ENCODE data around the gene FCRLB.
A peak's percentile ranks its signal among the peaks of the same experiment; 100 is the strongest.

FCRLB gene

DNA sequence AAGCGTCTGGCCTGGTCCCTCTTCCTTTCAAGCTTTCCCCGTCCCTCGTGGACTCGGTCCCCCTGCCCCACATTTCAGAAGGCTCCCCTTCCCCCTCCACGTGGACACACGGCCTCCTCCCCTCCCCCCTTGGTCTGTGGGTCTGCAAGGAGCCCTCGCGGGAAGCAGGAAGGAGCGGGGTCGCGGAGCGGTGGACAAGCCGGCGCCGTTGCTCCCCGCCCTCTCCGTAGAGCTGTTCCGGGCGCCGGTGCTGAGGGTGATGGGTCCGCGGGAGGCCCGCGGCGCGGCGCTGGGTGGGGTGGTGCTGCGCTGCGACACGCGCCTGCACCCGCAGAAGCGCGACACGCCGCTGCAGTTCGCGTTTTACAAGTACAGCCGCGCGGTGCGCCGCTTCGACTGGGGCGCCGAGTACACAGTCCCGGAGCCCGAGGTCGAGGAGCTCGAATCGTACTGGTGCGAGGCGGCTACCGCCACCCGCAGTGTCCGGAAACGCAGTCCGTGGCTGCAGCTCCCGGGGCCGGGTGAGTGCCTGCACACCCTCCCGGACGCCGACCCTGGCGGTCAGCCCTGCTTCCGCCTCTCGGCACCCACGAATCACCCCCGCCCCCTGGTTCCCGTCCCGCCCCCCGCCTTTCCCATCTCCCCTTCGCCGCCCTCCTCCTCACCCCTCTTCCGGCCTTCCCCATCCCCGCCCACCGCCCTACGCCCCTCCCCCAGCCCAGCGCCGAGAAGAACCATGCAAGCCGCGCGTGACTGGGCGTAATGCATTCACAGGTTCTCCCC, 5.3 kb downstream of the FCRLB start:
- in situ Hi-C loops (cut with MboI; ENCODE audit: low sequenced_read_pairs), result loop anchor here (25.0 kb wide), 1 partner anchor 539 kb away; the partner anchor contains the start of genes ADAMTS4 and B4GALT3
- H3K4me3 ChIP-seq, result peak overlapping the region; percentile 72
- no peaks in the 10 kb centered on the region for H3K9me3 ChIP-seq
- no peaks in the 10 kb centered on the region for H3K36me3 ChIP-seq (replicated peaks)
- H3K27me3 ChIP-seq (ENCODE audit: low read depth), result peaks cover 17% of the 10 kb centered on the region
- DNase-seq (ENCODE audit: low spot score in 2 of 2), result peak; percentile 79 to 95
- peaks cover 4% of the 10 kb centered on the region; the same call in 1 of the 2 replicates for H3K4me1 ChIP-seq

DNA sequence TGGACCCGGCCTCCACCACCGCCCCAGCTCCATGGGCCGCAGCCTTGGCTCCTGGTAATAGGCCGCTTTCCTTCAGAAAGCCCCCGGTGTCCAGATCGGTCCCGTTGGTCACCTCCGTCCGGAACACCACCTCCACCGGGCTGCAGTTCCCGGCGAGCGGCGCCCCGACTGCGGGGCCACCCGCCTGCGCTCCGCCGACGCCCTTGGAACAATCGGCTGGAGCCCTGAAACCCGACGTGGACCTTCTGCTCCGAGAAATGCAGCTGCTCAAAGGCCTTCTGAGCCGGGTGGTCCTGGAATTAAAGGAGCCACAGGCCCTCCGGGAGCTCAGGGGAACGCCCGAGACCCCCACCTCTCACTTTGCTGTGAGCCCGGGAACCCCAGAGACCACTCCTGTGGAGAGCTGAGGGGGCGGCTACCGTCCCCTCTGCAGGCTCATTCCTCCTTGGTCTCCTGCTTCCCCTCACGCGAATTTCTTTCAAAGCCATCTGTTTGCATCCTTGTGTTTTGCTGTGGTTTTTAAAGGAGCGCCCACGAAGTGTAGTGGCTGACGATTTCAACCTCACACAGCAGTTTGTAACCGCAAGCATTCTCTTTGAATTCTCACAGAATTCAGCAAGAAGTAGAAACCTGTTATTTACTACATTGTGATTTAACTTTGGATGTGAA, 6.0 kb downstream of the FCRLB start:
- in situ Hi-C loops (cut with MboI; ENCODE audit: low sequenced_read_pairs), result loop anchor here (25.0 kb wide), 1 partner anchor 540 kb away; the partner anchor contains the start of genes ADAMTS4 and B4GALT3
- peak overlapping the region; percentile 72 for H3K4me3 ChIP-seq
- peaks cover 17% of the 10 kb centered on the region for H3K27me3 ChIP-seq (ENCODE audit: low read depth)
- peaks cover 4% of the 10 kb centered on the region; the same call in 1 of the 2 replicates for H3K4me1 ChIP-seq
- H3K36me3 ChIP-seq (replicated peaks), result no peaks in the 10 kb centered on the region
- H3K9me3 ChIP-seq, result no peaks in the 10 kb centered on the region
- DNase-seq (ENCODE audit: low spot score in 2 of 2), result no peak

DNA sequence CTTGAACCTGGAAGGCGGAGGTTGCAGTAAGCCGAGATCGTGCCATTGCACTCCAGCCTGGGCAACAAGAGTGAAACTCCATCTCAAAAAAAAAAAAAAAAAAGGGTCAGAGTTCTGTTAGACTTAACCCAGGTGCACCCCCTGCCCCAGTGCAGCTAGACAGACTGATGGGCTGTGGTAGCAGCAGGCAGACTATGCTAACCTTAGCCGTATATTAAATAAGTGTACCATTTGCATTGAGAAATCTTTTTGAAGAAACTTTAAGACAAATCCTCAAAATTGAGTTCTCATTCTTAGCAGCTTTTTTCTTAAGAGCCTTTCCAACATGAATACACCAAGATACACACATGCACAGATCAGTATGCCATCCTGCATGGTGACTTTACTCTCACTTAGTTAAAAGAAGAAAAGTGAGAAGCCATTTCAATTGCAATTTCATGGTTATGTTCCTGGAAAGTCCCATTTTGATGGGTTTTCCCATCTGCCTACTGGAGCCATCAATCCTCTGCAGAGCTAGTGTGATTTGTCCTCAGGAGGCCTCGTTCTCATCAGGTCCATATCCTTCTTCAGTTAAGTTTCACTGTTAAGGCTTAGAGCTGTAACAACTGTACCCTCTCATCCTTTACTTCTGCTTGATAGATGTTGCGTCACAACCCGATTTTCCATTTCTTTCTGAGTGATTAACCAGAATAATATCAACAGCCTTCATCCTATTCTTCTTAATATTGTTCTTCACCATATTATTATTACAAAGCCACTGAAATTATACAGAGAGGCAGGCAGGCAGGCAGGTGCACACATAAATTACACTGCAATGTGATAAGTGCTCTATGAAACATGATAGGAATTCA, 7.3 kb downstream of the FCRLB start:
- DNase-seq (ENCODE audit: low spot score in 2 of 2), result no peak
- H3K4me1 ChIP-seq, result peaks cover 4% of the 10 kb centered on the region; the same call in 1 of the 2 replicates
- in situ Hi-C loops (cut with MboI; ENCODE audit: low sequenced_read_pairs), result loop anchor here (25.0 kb wide), 1 partner anchor 541 kb away; the partner anchor contains the start of genes ADAMTS4 and B4GALT3

DNA sequence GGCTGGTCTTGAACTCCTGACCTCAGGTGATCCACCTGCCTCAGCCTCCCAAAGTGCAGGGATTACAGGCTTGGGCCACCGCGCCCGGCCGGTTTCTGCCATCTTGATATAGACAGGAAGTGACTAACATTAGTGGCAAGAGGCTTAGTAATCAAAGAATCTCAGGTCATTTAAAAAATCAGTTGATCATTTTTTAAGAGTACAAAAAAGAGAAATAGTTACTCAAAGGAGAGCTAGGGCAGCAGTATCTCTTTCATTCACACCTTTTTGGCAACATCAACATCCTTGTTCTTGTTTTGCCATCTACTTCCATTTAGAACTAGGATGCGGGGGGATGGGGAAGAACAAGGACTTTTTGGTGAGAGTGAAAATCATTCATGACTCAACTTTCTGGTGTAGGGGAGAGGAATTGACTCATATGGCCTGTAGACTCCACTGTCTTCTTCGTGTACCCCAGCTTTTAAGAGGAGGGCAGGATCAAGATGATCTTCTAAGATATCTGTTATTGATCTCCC, 8.8 kb downstream of the FCRLB start:
- in situ Hi-C loops (cut with MboI; ENCODE audit: low sequenced_read_pairs), result loop anchor here (25.0 kb wide), 1 partner anchor 543 kb away; the partner anchor contains the start of genes ADAMTS4 and B4GALT3
- H3K36me3 ChIP-seq (replicated peaks), result no peaks in the 10 kb centered on the region
- H3K27me3 ChIP-seq (ENCODE audit: low read depth), result peaks cover 17% of the 10 kb centered on the region
- no peak for DNase-seq (ENCODE audit: low spot score in 2 of 2)
- no peak overlapping the region for H3K4me3 ChIP-seq
- H3K4me1 ChIP-seq, result peaks cover 4% of the 10 kb centered on the region; the same call in 1 of the 2 replicates
- H3K9me3 ChIP-seq, result no peaks in the 10 kb centered on the region

More for the DNA sequence above, 7.3 kb downstream of the FCRLB start:
- Histone ChIP-seq H3K36me3 (replicated peaks) (no peaks in the 10 kb centered on the region), H3K4me3 (no peak overlapping the region), H3K9me3 (no peaks in the 10 kb centered on the region), H3K27me3 (ENCODE audit: low read depth) (peaks cover 17% of the 10 kb centered on the region)

DNA sequence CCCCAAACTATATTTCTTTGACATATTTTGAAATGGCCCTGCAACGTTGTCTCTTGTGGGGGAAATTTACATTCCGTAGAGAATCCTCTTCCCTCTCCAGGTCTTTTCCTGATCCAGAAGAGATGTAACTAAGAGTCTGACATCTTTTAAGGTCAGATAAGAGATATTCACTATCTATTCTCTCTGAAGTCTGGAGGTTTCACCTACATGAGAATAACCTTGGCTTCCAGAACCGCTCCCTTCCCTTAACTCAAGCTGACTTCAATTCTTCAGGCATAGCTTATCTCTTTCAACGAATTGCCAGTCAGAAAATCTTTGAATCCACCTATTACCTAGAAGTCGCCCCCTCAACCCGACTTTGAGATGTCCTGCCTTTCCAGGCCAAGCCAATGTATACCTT, 9.9 kb downstream of the FCRLB start:
- no peaks in the 10 kb centered on the region for H3K4me1 ChIP-seq
- H3K9me3 ChIP-seq, result no peaks in the 10 kb centered on the region
- in situ Hi-C loops (cut with MboI; ENCODE audit: low sequenced_read_pairs), result loop anchor here (25.0 kb wide), 1 partner anchor 544 kb away; the partner anchor contains the start of genes ADAMTS4 and B4GALT3
- H3K27me3 ChIP-seq (ENCODE audit: low read depth), result peaks cover 17% of the 10 kb centered on the region
- no peak for DNase-seq (ENCODE audit: low spot score in 2 of 2)
- no peak overlapping the region for H3K4me3 ChIP-seq
- H3K36me3 ChIP-seq (replicated peaks), result no peaks in the 10 kb centered on the region

DNA sequence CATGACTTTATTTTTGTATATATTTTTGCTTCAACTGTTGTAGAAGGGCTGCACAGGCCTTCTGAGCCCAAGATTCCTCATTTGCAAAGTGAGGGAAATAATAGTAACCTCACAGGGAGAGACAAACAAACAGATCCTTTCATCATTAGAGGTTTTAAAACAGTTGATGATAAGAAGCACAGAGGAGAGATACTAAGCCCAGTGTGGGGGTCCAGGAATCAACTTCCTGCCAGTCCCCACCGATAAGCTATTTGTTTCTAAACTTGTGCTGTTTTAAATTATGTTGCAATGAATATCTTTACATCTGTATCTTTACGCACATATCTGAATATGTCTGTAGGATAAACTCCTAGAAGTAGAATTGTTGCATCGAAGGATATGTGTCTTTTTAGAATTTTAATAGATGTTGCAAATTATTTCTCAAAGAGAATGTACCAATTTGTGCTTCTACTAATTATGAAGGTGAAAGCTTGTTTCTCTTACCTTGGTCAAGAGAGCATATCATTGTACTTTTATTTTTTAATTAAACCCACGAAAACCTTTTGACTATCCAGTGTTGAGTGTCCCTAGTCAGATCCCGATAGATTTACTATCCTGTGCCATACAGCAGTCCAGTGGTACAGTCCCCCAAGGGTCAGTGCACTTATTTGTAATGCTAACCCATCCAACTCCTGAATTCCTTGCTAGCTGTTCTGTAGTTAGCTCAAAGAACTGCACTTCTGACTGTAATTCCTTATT, 10.8 kb downstream of the FCRLB start:
- Histone ChIP-seq H3K9me3 (no peaks in the 10 kb centered on the region), H3K4me3 (no peak overlapping the region), H3K4me1 (no peaks in the 10 kb centered on the region), H3K36me3 (replicated peaks) (no peaks in the 10 kb centered on the region), H3K27me3 (ENCODE audit: low read depth) (peaks cover 17% of the 10 kb centered on the region)
- in situ Hi-C loops (cut with MboI; ENCODE audit: low sequenced_read_pairs), result loop anchor here (25.0 kb wide), 1 partner anchor 545 kb away; the partner anchor contains the start of genes ADAMTS4 and B4GALT3
- DNase-seq (ENCODE audit: low spot score in 2 of 2), result no peak

DNA sequence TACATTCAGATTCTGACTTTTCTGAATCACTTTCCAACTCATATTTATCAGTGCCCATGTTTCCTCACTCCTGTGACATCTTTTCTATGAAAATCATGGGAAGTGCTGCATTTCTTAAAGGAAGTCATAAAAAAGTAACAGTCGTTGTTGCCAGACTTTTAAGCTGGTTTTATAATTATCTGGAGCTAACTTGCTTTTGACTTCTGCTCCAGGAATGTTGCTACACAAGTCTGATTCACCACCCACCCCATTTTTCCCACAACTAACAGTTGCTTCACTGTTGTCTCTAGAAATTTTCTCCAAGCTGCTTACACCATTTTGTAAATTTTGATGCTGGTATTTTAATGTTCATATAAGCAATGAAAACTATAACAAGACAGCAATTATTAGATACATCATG, 12.2 kb downstream of the FCRLB start:
- no peak for DNase-seq (ENCODE audit: low spot score in 2 of 2)
- H3K36me3 ChIP-seq (replicated peaks), result no peaks in the 10 kb centered on the region
- H3K9me3 ChIP-seq, result no peaks in the 10 kb centered on the region
- no peak overlapping the region for H3K4me3 ChIP-seq
- in situ Hi-C loops (cut with MboI; ENCODE audit: low sequenced_read_pairs), result loop anchor here (25.0 kb wide), 1 partner anchor 546 kb away; the partner anchor contains the start of genes ADAMTS4 and B4GALT3
- peaks cover 17% of the 10 kb centered on the region for H3K27me3 ChIP-seq (ENCODE audit: low read depth)
- H3K4me1 ChIP-seq, result no peaks in the 10 kb centered on the region

DNA sequence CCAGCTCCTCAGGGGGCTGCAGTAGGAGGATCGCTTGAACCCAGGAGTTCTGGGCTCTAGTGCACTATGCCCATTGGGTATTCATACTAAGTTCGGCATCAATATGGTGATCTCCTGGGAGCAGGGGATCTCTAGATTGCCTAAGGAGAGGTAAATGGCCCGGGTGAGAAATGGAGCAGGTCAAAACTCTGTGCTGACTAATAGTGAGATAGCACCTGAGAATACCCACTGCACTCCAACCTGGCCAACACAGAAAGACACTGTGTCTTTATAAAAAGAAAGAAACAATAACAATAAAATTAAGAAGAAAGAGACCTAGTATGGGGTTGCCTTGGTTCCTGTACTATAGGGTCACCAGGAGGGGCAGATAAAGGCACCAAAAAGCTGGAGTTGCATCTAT, 14.5 kb downstream of the FCRLB start:
- Histone ChIP-seq H3K4me1 (no peaks in the 10 kb centered on the region), H3K36me3 (replicated peaks) (no peaks in the 10 kb centered on the region), H3K4me3 (no peak overlapping the region), H3K9me3 (no peaks in the 10 kb centered on the region), H3K27me3 (ENCODE audit: low read depth) (peaks cover 8% of the 10 kb centered on the region; the same call in 1 of the 2 replicates)
- no peak for DNase-seq (ENCODE audit: low spot score in 2 of 2)
- in situ Hi-C loops (cut with MboI; ENCODE audit: low sequenced_read_pairs), result loop anchor here (25.0 kb wide), 1 partner anchor 549 kb away; the partner anchor contains the start of genes ADAMTS4 and B4GALT3

DNA sequence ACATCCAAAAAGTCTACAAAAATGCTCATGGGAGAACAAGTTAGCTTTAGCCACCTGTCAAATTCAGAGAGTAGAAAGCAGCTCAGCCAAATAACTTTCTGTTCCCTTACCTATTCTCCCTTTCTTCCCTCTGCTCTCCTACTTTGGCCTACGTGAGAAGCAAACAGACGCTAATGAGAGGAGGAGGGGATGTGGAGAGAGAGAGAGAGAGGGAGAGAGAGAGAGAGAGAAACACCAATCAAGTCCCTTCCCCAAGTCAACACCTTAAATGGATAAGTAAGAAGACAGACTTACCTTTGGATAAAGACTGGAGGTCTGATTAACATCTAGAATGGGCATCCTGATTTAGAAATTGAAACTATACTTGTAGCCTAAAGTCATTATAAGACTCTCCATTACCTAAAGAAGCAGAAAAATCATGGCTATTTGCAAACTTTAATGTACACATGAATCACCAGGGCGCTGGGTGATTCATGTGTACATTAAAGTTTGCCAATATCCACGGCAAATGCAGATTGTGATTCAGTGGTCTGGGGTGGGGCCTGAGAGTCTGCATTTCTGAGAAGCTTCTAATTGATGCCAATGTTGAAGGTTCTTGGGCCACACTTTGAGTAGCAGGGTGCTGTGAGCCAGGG, 15.1 kb downstream of the FCRLB start:
- Histone ChIP-seq H3K36me3 (replicated peaks) (no peaks in the 10 kb centered on the region), H3K27me3 (ENCODE audit: low read depth) (peaks cover 2% of the 10 kb centered on the region; the same call in 1 of the 2 replicates), H3K4me1 (no peaks in the 10 kb centered on the region), H3K9me3 (no peaks in the 10 kb centered on the region), H3K4me3 (no peak overlapping the region)
- in situ Hi-C loops (cut with MboI; ENCODE audit: low sequenced_read_pairs), result loop anchor here (25.0 kb wide), 1 partner anchor 549 kb away; the partner anchor contains the start of genes ADAMTS4 and B4GALT3
- no peak for DNase-seq (ENCODE audit: low spot score in 2 of 2)

DNA sequence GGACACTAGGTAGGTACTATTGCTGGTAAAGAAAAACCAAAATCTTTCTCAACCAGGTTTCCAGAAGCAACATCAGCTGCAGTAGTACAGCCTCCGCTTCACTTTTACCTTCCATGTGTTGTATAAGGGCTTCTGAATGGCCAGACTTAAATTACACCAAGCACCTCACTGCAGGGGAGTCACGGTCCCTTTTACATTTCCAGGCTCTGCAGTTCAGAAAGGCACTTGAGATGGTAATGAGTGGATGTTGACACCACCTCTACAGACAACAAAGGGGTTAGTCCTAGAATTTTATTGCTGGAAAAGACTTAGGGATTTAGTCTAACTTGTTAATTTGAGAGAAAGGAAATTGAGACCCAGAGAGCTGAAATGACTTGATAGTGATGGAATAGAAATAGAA, 16.3 kb downstream of the FCRLB start:
- Histone ChIP-seq H3K27me3 (ENCODE audit: low read depth) (no peaks in the 10 kb centered on the region; the same call in 1 of the 2 replicates), H3K36me3 (replicated peaks) (no peaks in the 10 kb centered on the region), H3K9me3 (no peaks in the 10 kb centered on the region), H3K4me3 (no peak overlapping the region), H3K4me1 (no peaks in the 10 kb centered on the region)
- no peak for DNase-seq (ENCODE audit: low spot score in 2 of 2)
- in situ Hi-C loops (cut with MboI; ENCODE audit: low sequenced_read_pairs), result loop anchor here (25.0 kb wide), 1 partner anchor 550 kb away; the partner anchor contains the start of genes ADAMTS4 and B4GALT3

DNA sequence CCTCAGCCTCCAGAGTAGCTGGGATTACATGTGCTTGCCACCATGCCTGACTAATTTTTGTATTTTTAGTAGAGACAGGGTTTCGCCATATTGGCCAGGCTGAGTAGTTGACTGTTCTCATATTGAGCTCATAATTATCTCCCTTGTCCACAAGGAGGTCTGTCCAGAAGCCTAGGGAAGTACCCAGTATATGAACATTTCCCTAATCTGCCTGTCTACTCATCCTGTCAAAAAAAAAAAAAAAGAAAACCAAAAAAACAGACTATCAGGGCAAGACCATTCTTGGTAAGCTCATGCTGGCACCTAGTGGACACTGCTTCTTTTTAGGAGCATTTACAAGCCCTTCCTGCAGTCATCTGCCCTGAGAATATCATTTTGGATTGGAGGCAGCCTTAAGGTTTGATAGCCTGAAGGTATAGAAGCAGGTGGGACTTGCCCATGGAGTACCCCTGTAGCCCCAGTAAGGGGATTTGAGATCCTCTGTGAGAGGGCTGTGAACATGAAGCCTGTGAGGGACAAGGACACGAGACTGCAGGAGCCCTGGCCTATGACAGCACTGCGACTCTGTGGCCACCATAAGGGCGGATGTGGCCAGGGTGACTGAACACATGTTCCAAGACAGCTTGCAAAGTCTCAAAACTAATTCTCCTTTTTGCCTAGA, 17.4 kb downstream of the FCRLB start:
- no peaks in the 10 kb centered on the region for H3K36me3 ChIP-seq (replicated peaks)
- no peaks in the 10 kb centered on the region for H3K9me3 ChIP-seq
- no peaks in the 10 kb centered on the region for H3K4me1 ChIP-seq
- DNase-seq (ENCODE audit: low spot score in 2 of 2), result peak in 1 of 2 experiments; percentile 31
- no peak overlapping the region for H3K4me3 ChIP-seq
- in situ Hi-C loops (cut with MboI; ENCODE audit: low sequenced_read_pairs), result loop anchor here (25.0 kb wide), 1 partner anchor 551 kb away; the partner anchor contains the start of genes ADAMTS4 and B4GALT3
- H3K27me3 ChIP-seq (ENCODE audit: low read depth), result no peaks in the 10 kb centered on the region

Measured in HAP-1 (cell line).